Fibroblast of peridontal ligament (primary cell): ENCODE results near the gene RAN.
"Not testable (repeated sequence)": the region's sequence is repeated elsewhere in the genome, so short reads cannot be mapped to it uniquely, and the experiment has no call there.

Experiments used
- DNase-seq: peaks from one replicate; pipeline ENCODE4 v3.0.0-alpha.2; 2010; ENCODE audit errors: extremely low read depth

Gene RAN

GRCh38 chr12:130878193-130879185 is 6.6 kb downstream of the RAN start:
- DNase-seq = no peak

GRCh38 chr12:130879212-130879686 is 7.4 kb downstream of the RAN start:
- DNase-seq = no peak

GRCh38 chr12:130879781-130880389 is 8.0 kb downstream of the RAN start:
- DNase-seq = no peak

GRCh38 chr12:130880411-130880885 is 8.6 kb downstream of the RAN start:
- DNase-seq = no peak

GRCh38 chr12:130881046-130881445 is 9.2 kb downstream of the RAN start:
- no peak for DNase-seq

GRCh38 chr12:130881548-130881947 is 9.7 kb downstream of the RAN start:
- DNase-seq = no peak

GRCh38 chr12:130887190-130887589 is 15.3 kb downstream of the RAN start:
- DNase-seq = not testable (repeated sequence)

- DNase-seq = no peak
Measured at GRCh38 chr12:130904064-130904463, 32.2 kb downstream of the RAN start.

- DNase-seq = not testable (repeated sequence)
Measured at GRCh38 chr12:130904936-130905455, 33.1 kb downstream of the RAN start.

- DNase-seq = no peak
Measured at GRCh38 chr12:130909111-130909510, 37.2 kb downstream of the RAN start.

GRCh38 chr12:130911193-130911592 is 39.3 kb downstream of the RAN start:
- no peak for DNase-seq

GRCh38 chr12:130911933-130912332 is 40.1 kb downstream of the RAN start:
- no peak for DNase-seq

- DNase-seq = peak; percentile 56
Measured at GRCh38 chr12:130916241-130916911, 44.5 kb downstream of the RAN start.

GRCh38 chr12:130917607-130918006 is 45.7 kb downstream of the RAN start:
- no peak for DNase-seq

- DNase-seq = no peak
Measured at GRCh38 chr12:130919086-130919485, 47.2 kb downstream of the RAN start.

GRCh38 chr12:130920119-130920703 is 48.3 kb downstream of the RAN start:
- DNase-seq = no peak

- DNase-seq = peak; percentile 17
Measured at GRCh38 chr12:130920723-130921381, 49.0 kb downstream of the RAN start.

- no peak for DNase-seq
Measured at GRCh38 chr12:130922511-130922953, 50.7 kb downstream of the RAN start.

GRCh38 chr12:130924966-130925665 is 53.2 kb downstream of the RAN start:
- no peak for DNase-seq

- DNase-seq = no peak
Measured at GRCh38 chr12:130925666-130926015, 53.8 kb downstream of the RAN start.
